ENCODE results near the gene LRRC71.

DNA sequence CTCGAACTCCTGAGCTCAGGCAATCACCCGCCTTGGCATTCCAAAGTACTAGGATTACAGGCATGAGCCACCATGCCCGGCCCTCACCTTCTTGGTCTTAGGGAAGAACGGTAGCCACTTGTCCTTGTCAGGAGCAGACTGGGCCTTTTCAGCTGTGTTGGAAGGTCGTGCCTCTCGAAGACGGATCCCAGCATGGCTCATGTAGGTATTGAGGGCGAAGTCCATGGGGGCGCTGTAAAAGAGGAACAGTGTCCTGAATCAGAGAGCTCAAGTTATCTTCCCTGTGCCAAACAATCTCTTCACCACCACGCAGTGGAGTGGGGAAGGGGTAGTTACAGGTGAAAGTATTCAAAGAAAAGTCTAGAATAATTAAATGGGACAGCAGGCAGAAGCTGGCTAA, 35.9 kb downstream of the LRRC71 start:
- TF ChIP-seq, protein P1, sequence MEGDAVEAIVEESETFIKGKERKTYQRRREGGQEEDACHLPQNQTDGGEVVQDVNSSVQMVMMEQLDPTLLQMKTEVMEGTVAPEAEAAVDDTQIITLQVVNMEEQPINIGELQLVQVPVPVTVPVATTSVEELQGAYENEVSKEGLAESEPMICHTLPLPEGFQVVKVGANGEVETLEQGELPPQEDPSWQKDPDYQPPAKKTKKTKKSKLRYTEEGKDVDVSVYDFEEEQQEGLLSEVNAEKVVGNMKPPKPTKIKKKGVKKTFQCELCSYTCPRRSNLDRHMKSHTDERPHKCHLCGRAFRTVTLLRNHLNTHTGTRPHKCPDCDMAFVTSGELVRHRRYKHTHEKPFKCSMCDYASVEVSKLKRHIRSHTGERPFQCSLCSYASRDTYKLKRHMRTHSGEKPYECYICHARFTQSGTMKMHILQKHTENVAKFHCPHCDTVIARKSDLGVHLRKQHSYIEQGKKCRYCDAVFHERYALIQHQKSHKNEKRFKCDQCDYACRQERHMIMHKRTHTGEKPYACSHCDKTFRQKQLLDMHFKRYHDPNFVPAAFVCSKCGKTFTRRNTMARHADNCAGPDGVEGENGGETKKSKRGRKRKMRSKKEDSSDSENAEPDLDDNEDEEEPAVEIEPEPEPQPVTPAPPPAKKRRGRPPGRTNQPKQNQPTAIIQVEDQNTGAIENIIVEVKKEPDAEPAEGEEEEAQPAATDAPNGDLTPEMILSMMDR (IDR thresholded peaks at IDR 0.05): no peak
- TF ChIP-seq ZFX (IDR thresholded peaks at IDR 0.05; ENCODE audit: borderline replicate concordance): no peak

Measured in 22Rv1 (cell line).